Fibroblast of pulmonary artery (primary cell): ENCODE data around the gene CTNNA3.
"Not testable (repeated sequence)": the region's sequence is repeated elsewhere in the genome, so short reads cannot be mapped to it uniquely, and the experiment has no call there.

Experiments used
- DNase-seq: peaks from one replicate; pipeline ENCODE4 v3.0.0-alpha.2; 2010; ENCODE audit warnings: low read depth
- H3K4me3 ChIP-seq: replicated peaks from 2 replicates; pipeline ENCODE4 v1.5.1; 2011; ENCODE audit warnings: low read depth, mild to moderate bottlenecking, control low read depth, low read length, moderate library complexity
- CTCF ChIP-seq: IDR thresholded peaks from 2 replicates; pipeline ENCODE4 v1.5.1; 2011; ENCODE audit warnings: mild to moderate bottlenecking, control low read depth, low read length, inconsistent platforms; ENCODE audit errors: missing control alignments

The CTNNA3 gene

GRCh38 chr10:66365686-66366085 lies 1330.3 kb downstream of the CTNNA3 start:
- DNase-seq = no peak
- TF ChIP-seq CTCF = no peak
- no peak overlapping the region for H3K4me3 ChIP-seq

- no peak for TF ChIP-seq CTCF
- DNase-seq = no peak
- H3K4me3 ChIP-seq = no peak overlapping the region
Measured at GRCh38 chr10:66362522-66362921, 1333.5 kb downstream of the CTNNA3 start.

- not testable (repeated sequence) for DNase-seq, H3K4me3 ChIP-seq
Measured at GRCh38 chr10:66353822-66354221, 1342.2 kb downstream of the CTNNA3 start.

GRCh38 chr10:66353422-66353821 lies 1342.6 kb downstream of the CTNNA3 start:
- no peak overlapping the region for H3K4me3 ChIP-seq
- TF ChIP-seq CTCF = no peak
- no peak for DNase-seq

- no peak for DNase-seq
- H3K4me3 ChIP-seq = no peak overlapping the region
- no peak for TF ChIP-seq CTCF
Measured at GRCh38 chr10:66350622-66351399, 1345.2 kb downstream of the CTNNA3 start.

GRCh38 chr10:66349726-66350125 lies 1346.3 kb downstream of the CTNNA3 start:
- DNase-seq = no peak
- no peak for TF ChIP-seq CTCF
- H3K4me3 ChIP-seq = no peak overlapping the region

GRCh38 chr10:66349076-66349475 lies 1346.9 kb downstream of the CTNNA3 start:
- DNase-seq = no peak
- no peak overlapping the region for H3K4me3 ChIP-seq
- no peak for TF ChIP-seq CTCF
